GM10266 (cell line): Measurements from ENCODE around the gene HOXA4.

Source experiments
- DNase-seq: peaks from one replicate; pipeline ENCODE4 v3.0.0; 2012; ENCODE audit errors: extremely low spot score
- TF ChIP-seq, protein P1 (sequence below): IDR thresholded peaks from 2 replicates; pipeline ENCODE4 v1.5.1; 2012; ENCODE audit warnings: mild to moderate bottlenecking, low read depth; ENCODE audit not compliant: control insufficient read depth, insufficient read depth; ENCODE audit errors: missing control alignments

Gene HOXA4

DNA sequence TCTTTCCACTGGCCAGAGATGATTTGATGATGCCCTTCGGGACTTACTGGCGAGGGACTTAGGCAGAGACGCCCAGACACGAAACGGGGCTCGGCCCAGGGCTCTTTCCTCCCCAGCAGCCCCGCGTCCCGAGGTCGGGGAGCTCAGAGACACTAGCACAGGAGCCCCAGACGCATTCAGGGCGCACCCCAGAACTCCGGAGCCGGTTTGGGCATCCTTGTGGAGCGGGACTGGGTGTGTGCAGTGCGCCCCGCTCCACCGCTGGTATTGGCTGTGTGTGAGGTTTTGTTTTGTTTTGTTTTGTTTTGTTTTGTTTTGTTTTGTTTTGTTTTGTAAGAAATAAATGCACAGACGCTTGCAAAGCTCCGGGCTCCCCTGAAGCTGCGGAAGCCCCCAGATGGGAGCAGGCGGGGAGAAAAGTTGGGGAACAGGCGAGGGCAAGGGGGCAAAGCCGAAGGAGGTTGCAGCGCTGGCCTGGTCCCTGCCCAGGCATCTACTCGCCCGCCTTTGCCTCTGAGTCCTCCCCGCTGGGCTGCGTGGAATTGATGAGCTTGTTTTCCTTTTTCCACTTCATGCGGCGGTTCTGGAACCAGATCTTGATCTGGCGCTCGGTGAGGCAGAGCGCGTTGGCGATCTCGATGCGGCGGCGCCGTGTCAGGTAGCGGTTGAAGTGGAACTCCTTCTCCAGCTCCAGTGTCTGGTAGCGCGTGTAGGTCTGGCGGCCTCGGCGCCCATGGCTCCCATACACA is 14.8 kb upstream of the HOXA4 start:
- TF ChIP-seq, protein P1, sequence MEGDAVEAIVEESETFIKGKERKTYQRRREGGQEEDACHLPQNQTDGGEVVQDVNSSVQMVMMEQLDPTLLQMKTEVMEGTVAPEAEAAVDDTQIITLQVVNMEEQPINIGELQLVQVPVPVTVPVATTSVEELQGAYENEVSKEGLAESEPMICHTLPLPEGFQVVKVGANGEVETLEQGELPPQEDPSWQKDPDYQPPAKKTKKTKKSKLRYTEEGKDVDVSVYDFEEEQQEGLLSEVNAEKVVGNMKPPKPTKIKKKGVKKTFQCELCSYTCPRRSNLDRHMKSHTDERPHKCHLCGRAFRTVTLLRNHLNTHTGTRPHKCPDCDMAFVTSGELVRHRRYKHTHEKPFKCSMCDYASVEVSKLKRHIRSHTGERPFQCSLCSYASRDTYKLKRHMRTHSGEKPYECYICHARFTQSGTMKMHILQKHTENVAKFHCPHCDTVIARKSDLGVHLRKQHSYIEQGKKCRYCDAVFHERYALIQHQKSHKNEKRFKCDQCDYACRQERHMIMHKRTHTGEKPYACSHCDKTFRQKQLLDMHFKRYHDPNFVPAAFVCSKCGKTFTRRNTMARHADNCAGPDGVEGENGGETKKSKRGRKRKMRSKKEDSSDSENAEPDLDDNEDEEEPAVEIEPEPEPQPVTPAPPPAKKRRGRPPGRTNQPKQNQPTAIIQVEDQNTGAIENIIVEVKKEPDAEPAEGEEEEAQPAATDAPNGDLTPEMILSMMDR, result no peak
- DNase-seq, result no peak

DNA sequence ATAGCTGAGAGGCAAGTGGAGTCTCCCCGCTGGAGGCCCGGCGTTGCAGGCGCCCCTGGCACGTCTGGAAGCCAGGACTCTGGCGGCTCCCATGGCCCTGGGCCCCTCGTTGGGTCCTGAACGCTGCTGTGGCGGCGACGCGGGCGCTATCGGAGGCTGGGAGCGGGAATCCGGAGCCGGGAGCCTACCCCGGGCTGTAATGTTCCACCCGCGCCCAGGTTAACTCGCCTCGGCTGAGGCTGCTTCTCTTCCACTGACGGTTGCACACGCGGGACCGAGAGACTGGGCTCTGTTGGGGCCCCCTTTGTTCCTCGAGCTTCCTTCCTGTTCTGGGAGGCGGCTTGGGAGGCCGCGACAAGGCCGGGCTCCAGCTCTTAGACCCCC is 14.2 kb upstream of the HOXA4 start:
- DNase-seq, result no peak
- TF ChIP-seq, protein P1, result no peak

DNA sequence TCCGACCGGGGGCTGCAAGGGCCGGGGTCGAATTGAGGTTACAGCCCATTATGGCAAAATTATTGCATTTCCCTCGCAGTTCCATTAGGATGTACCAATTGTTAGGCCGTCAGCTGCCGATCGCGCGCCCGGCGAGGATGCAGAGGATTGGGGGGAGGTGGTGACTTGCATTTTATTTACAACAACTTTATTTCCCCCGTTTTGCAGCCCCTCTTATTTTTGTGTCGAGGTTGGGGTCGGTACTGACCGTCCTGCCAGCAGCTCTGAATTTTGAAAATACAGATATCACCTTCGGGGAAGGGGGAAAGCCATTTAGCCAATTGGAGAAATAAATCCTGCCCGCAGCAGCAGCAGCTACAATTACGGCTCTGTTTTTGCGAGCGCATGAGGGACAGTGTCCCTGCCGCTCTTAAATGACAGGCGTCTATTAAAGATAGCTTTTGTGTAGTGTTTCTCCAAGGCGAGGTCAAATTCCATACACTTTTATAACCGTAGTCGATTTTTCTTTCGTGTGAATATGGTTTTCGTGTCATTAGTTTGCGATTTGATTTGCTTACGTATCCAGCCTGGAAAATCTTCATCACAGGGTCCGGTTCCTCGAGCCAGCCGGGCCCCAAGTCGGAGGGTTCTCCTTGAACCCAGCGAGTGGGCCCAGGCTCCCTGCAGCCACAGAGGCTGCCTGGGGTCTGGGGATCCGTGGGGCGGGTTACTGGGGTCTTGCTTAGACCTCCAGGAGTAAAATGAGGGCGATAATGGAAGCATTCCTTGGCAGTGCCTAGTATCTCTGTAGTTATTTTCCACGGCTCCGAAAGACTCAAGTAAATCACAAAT is 13.6 kb upstream of the HOXA4 start:
- TF ChIP-seq, protein P1, result no peak
- no peak for DNase-seq

DNA sequence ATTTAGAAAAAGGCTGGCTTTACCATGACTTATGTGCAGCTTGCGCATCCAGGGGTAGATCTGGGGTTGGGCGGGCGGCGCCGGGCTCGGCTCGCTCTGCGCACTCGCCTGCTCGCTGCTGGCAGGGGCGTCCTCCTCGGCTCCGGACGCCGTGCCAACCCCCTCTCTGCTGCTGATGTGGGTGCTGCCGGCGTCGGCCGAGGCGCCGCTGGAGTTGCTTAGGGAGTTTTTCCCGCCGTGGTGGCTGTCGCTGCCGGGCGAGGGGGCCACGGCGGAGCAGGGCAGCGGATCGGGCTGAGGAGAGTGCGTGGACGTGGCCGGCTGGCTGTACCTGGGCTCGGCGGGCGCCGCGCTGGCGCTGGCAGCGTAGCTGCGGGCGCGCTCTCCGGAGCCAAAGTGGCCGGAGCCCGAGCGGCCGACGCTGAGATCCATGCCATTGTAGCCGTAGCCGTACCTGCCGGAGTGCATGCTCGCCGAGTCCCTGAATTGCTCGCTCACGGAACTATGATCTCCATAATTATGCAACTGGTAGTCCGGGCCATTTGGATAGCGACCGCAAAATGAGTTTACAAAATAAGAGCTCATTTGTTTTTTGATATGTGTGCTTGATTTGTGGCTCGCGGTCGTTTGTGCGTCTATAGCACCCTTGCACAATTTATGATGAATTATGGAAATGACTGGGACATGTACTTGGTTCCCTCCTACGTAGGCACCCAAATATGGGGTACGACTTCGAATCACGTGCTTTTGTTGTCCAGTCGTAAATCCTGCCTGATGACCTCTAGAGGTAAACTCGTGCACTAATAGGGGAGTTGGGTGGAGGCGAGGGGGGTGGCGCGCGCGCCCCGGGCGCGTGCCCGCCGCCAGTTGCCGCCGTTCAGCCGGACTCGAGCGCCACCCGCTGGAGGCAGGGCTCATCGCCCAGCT is 12.7 kb upstream of the HOXA4 start, which contains the start of gene HOXA5:
Gene HOXA5, minus strand, starts transcription at position 659 of the 927 bp plus-strand sequence. Its CDS starts 74 bp downstream, at position 585.
- no peak for DNase-seq

DNA sequence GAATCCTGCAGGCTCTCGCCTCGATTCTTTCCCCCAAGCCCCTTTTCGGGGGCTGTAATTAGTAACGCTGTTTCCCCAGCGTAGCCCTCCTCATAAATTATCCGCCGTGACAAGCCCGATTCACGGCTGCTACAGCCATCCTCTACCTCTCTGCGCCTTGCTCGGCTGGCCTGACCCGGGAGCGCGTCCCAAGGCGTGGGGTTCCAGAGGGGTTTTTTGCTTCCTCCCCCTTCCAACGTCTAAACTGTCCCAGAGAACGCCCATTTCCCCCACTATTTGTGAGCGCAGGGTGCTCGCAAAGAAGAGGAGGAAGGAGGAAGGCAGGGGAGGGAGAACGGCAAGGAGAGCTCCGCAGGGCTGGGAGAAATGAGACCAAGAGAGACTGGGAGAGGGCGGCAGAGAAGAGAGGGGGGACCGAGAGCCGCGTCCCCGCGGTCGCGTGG is 12.0 kb upstream of the HOXA4 start:
- DNase-seq, result no peak
- TF ChIP-seq, protein P1, result no peak

More for the DNA sequence above, 12.7 kb upstream of the HOXA4 start, which contains the start of gene HOXA5:
- TF ChIP-seq, protein P1, result no peak

DNA sequence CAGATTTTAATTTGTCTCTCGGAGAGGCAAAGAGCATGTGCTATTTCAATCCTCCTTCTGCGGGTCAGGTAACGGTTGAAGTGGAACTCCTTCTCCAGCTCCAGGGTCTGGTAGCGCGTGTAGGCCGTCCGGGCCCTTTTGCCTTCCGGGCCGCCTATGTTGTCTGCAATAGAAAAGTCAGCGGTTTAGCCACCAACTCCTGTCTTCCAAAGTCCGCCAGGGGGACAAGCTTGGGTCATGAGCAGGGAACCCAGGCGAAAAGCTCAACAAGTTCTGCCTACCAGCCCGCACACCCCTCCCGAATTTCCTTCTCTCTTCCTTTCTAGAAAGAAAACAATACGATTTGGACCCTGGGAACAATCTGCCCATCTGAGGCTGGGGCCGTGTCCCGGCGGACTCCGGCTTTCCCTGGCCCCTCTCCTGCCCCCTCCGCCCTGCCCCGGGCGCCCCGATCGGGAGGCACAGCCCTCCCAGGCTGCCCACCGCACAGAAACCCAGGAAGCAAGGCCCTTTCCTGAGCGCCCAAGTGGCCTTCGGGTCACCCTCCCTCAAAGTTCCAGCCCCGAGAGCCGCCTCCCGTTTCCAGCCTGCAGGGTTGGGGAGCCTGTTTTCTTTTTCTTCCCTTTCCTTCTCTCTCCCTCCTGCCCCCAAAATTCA is 11.5 kb upstream of the HOXA4 start:
- DNase-seq, result no peak
- TF ChIP-seq, protein P1, result no peak
